HL-60 (cell line): Measurements from ENCODE around the gene WDR93.

Experiments used
- DNase-seq, 2 experiments: peaks; one replicate each; pipeline ENCODE4 v3.0.0-alpha.2; 2010 to 2020; ENCODE audit warnings: low read depth in 1 of 2, low spot score in 1 of 2
- H3K27ac ChIP-seq: fragments of 250-450 bp; sonication (Bioruptor Pico); replicated peaks from 2 replicates; pipeline ENCODE4 v1.5.1; 2020; ENCODE audit warnings: mild to moderate bottlenecking, moderate library complexity
- H3K27me3 ChIP-seq: fragments of 250-450 bp; sonication (Bioruptor Pico); 2 replicates; pipeline ENCODE4 v1.5.1; 2021; ENCODE audit warnings: mild to moderate bottlenecking, moderate library complexity; ENCODE audit not compliant: insufficient read depth, poor library complexity, severe bottlenecking
- H3K4me3 ChIP-seq: replicated peaks from 2 replicates; pipeline ENCODE4 v1.5.1; 2011; ENCODE audit warnings: mild to moderate bottlenecking, control low read depth, low read length; ENCODE audit not compliant: insufficient read depth
- CTCF ChIP-seq: IDR thresholded peaks from one replicate; pipeline ENCODE4 v1.5.1; 2011; ENCODE audit warnings: low read length, control low read depth, inconsistent platforms; ENCODE audit not compliant: insufficient read depth
- GABPA ChIP-seq: IDR thresholded peaks from 2 replicates; pipeline ENCODE4 v1.6.1; 2012; ENCODE audit warnings: low read depth
- POLR2AphosphoS5 ChIP-seq: IDR thresholded peaks from 2 replicates; pipeline ENCODE4 v1.6.1; 2012; ENCODE audit warnings: low read depth
- SPI1 ChIP-seq: IDR thresholded peaks from 2 replicates; pipeline ENCODE4 v1.6.1; 2012; ENCODE audit warnings: low read depth, mild to moderate bottlenecking, borderline replicate concordance
- TF ChIP-seq, protein P1 (sequence below): IDR thresholded peaks from 2 replicates; pipeline ENCODE4 v1.6.1; 2012; ENCODE audit warnings: low read depth; ENCODE audit not compliant: insufficient replicate concordance

WDR93 gene

GRCh38 chr15:89666184-89666857 is 24.3 kb upstream of the WDR93 start:
- H3K4me3 ChIP-seq: no peak overlapping the region
- peaks cover 14% of the 10 kb centered on the region for H3K27me3 ChIP-seq
- no peak overlapping the region for H3K27ac ChIP-seq

DNA sequence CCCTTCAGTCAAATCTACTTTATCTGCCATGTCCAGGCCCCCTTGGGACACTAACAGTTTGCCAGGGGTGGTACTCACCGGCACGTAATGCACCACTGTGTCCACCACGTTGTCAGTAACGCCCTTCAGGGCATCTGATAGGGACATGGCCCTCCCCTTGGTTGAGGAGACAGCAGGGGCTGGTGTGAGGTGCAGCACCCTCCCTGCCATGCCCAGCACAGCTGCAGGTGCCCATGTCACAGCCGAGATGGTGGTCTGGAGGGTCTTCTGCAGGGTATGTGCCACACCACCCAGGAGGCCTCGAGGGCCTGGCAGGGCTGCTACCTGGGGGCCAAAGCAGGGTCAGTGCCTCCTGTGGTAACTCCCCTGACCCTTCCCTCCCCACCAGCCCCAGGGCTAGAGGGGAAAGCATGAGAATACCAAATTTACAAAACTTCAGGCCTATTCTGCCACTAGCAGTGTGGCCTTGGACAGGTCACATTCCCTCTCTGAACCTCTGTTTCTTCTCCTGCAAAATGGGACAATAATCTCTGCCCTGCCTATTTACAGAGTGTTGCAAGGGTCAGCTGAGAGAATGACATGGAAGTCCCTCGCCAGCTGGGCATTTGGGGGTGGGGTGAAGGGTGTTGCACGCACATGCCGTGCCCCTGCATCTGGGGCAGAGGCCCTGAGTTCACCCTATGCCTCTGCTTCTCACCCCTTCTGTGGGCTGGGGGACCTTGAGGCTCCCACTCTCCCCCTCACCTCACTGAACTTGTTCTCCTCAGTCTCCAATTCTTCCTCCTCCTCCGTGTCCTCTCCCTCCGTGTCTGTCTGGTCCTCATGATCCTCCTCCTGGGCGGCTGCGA is 23.5 kb upstream of the WDR93 start:
- no peak overlapping the region for H3K4me3 ChIP-seq
- peaks cover 14% of the 10 kb centered on the region for H3K27me3 ChIP-seq
- no peak overlapping the region for H3K27ac ChIP-seq
- TF ChIP-seq POLR2AphosphoS5: no peak
- no peak for TF ChIP-seq GABPA
- no peak for TF ChIP-seq CTCF
- TF ChIP-seq SPI1: no peak
- TF ChIP-seq, protein P1, sequence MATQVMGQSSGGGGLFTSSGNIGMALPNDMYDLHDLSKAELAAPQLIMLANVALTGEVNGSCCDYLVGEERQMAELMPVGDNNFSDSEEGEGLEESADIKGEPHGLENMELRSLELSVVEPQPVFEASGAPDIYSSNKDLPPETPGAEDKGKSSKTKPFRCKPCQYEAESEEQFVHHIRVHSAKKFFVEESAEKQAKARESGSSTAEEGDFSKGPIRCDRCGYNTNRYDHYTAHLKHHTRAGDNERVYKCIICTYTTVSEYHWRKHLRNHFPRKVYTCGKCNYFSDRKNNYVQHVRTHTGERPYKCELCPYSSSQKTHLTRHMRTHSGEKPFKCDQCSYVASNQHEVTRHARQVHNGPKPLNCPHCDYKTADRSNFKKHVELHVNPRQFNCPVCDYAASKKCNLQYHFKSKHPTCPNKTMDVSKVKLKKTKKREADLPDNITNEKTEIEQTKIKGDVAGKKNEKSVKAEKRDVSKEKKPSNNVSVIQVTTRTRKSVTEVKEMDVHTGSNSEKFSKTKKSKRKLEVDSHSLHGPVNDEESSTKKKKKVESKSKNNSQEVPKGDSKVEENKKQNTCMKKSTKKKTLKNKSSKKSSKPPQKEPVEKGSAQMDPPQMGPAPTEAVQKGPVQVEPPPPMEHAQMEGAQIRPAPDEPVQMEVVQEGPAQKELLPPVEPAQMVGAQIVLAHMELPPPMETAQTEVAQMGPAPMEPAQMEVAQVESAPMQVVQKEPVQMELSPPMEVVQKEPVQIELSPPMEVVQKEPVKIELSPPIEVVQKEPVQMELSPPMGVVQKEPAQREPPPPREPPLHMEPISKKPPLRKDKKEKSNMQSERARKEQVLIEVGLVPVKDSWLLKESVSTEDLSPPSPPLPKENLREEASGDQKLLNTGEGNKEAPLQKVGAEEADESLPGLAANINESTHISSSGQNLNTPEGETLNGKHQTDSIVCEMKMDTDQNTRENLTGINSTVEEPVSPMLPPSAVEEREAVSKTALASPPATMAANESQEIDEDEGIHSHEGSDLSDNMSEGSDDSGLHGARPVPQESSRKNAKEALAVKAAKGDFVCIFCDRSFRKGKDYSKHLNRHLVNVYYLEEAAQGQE: no peak
- DNase-seq: no peak

More at GRCh38 chr15:89666184-89666857, 24.3 kb upstream of the WDR93 start:
- TF ChIP-seq, protein P1: no peak
- DNase-seq: no peak

DNA sequence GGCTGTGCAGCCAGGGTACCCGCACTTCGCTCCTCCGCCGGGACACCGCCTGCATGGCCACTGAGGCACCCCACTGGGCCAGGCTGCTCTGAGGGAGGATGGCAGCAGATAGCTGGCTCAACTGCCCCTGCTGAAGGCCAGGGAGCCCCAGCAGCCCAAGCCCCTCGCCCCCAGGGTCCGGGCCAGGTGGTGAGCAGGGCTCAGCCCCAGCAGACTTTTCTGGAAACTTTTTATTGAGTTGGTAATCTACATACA is 23.0 kb upstream of the WDR93 start:
- no peak for DNase-seq
- Histone ChIP-seq H3K27ac (no peak overlapping the region), H3K27me3 (peaks cover 14% of the 10 kb centered on the region), H3K4me3 (no peak overlapping the region)
- TF ChIP-seq GABPA: no peak
- TF ChIP-seq POLR2AphosphoS5: no peak
- TF ChIP-seq CTCF: no peak
- no peak for TF ChIP-seq SPI1
- TF ChIP-seq, protein P1: no peak
